ENCODE measurements around the gene ZNF584.
"Not testable (repeated sequence)": the region's sequence is repeated elsewhere in the genome, so short reads cannot be mapped to it uniquely, and the experiment has no call there.

Gene ZNF584

DNA sequence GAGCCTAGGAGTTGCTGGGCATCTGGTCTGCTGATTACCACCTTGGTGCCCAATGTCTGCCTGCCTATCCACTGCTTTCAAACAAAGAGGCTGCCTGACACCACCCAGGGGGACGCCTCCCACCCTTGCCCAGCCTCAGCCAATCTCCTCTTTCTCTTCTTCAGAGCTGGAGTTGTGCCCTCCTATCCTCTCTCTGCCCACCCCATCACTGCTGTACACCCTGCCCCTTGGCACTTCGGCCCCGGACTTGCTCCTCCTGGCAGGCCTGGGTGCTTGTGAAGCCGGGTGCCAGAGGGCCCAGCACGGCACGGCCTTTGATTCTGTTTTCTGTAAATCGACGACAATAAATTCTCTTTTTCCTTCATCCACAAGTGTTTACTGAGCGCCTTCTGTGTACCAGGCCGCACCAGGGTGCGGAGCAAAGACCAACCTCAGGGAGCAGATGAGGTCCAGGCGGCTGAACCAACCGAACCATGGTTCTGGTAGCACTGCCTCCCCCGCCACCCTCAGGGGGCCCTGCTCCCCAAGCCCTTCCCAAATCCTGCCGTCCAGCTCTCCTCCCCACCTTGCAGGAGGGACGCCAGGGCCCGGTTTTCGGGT is 8.0 kb upstream of the ZNF584 start:
- TF ChIP-seq, protein P1, sequence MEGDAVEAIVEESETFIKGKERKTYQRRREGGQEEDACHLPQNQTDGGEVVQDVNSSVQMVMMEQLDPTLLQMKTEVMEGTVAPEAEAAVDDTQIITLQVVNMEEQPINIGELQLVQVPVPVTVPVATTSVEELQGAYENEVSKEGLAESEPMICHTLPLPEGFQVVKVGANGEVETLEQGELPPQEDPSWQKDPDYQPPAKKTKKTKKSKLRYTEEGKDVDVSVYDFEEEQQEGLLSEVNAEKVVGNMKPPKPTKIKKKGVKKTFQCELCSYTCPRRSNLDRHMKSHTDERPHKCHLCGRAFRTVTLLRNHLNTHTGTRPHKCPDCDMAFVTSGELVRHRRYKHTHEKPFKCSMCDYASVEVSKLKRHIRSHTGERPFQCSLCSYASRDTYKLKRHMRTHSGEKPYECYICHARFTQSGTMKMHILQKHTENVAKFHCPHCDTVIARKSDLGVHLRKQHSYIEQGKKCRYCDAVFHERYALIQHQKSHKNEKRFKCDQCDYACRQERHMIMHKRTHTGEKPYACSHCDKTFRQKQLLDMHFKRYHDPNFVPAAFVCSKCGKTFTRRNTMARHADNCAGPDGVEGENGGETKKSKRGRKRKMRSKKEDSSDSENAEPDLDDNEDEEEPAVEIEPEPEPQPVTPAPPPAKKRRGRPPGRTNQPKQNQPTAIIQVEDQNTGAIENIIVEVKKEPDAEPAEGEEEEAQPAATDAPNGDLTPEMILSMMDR (IDR thresholded peaks at IDR 0.05; ENCODE audit: low read depth, low read length): no peak
- TF ChIP-seq, protein P2, sequence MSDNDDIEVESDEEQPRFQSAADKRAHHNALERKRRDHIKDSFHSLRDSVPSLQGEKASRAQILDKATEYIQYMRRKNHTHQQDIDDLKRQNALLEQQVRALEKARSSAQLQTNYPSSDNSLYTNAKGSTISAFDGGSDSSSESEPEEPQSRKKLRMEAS (IDR thresholded peaks at IDR 0.05; ENCODE audit: low read depth, low read length): no peak
- TF ChIP-seq POLR2A (IDR thresholded peaks at IDR 0.05; ENCODE audit: extremely low read depth, insufficient read length) (no peak), MYC (IDR thresholded peaks at IDR 0.05; ENCODE audit: low read depth, low read length) (no peak)
- DNase-seq (ENCODE audit: low read depth): no peak
- H3K4me3 ChIP-seq (ENCODE audit: low read depth, low read length): no peak overlapping the region

DNA sequence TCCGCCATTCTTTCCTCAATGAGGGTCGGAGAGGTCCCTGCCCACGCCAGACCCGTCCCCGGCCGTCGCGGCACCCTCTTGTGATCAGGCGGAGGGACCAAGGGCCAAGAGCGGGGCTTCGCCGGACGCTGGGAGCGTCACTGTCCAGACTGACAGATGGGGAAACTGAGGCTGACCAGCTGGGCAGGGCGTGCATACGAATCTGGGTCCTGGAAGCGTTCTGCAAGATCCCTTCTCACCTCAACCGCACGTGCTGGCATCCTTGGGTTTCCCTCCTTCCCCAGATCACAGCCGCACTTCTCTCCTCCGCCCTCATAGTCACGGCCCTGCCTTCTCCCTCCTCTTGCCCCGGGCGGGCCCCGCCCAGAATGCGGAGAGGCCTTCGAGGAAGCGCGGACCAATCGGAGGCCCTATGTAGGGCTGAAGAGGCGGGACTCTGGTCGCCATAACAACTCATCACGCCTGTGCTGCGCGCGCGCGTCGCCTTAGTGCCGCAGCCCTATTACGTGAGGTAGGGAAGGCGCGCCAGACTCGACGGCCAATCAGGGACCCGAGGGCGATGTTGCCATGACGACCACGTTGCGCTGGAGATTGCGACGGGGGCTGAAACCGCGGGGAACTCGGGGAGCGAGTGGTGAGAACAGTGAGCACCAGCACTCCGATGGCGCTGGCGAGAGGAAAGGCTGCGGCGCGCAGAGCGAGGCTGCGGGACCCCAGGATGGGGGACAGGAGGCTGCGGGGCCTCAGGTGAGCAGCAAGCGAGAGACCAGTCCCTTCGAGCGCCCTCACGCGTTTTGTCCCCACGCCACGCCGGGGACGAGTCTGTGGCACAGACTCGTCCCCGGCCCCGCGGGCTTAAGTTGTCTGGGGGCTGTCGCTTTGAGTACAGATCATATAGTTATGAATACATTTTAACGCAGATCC is 7.3 kb upstream of the ZNF584 start:
- peak overlapping the region; percentile 70 for H3K4me3 ChIP-seq (ENCODE audit: low read depth, low read length)
- TF ChIP-seq, protein P2 (IDR thresholded peaks at IDR 0.05; ENCODE audit: low read depth, low read length): peak; percentile 83
- TF ChIP-seq POLR2A (IDR thresholded peaks at IDR 0.05; ENCODE audit: extremely low read depth, insufficient read length): peak; percentile 81
- TF ChIP-seq MYC (IDR thresholded peaks at IDR 0.05; ENCODE audit: low read depth, low read length): peak; percentile 42; the same call in 1 of the 2 replicates
- TF ChIP-seq, protein P1 (IDR thresholded peaks at IDR 0.05; ENCODE audit: low read depth, low read length): no peak
- DNase-seq (ENCODE audit: low read depth): peak; percentile 99

DNA sequence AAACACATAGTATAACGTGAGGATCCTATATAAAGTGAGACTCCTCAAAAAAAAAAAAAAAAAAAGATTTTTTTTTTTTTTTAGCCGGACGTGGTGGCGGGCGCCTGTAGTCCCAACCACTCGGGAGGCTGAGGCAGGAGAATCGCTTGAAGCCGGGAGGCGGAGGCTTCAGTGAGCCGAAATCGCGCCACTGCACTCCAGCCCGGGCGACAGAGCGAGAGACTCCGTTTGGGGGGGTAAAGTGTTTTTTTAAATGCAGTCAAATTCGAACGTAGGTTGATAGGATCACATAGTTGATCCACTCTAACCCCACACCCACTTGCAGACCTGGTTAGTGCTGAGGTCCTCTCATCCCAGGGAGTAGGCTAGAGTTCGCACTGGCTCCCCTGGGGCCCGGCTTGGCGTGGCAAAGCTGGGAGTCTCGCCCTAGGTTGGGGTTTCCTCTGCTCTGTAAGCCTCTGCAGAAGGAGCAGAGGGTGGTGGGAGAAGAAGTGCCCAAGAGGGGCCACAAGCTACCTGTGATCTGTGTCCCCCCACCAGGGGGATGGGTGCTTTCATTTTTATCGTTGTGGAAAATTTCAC is 6.5 kb upstream of the ZNF584 start:
- TF ChIP-seq POLR2A (IDR thresholded peaks at IDR 0.05; ENCODE audit: extremely low read depth, insufficient read length) (no peak), MYC (IDR thresholded peaks at IDR 0.05; ENCODE audit: low read depth, low read length) (no peak)
- TF ChIP-seq, protein P1 (IDR thresholded peaks at IDR 0.05; ENCODE audit: low read depth, low read length): no peak
- TF ChIP-seq, protein P2 (IDR thresholded peaks at IDR 0.05; ENCODE audit: low read depth, low read length): no peak

DNA sequence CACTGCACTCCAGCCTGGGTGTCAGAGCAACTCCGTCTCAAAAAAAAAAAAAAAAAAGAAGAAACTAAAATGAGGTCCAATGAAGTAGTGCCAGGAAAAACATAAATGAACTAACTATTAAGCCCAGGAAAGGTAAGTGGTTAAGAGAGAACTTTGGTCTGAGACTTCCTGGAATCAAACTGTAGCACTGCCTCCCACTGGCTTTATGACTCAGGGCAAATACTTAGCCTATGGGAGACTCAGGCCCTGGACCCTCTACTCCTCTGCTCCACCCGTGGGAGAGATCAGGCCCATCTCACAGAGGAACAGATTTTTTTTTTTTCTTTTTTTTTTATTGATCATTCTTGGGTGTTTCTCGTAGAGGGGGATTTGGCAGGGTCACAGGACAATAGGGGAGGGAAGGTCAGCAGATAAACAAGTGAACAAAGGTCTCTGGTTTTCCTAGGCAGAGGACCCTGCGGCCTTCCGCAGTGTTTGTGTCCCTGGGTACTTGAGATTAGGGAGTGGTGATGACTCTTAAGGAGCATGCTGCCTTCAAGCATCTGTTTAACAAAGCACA is 4.5 kb upstream of the ZNF584 start:
- DNase-seq (ENCODE audit: low read depth): peak; percentile 45

More for the DNA sequence above, 6.5 kb upstream of the ZNF584 start:
- H3K4me3 ChIP-seq (ENCODE audit: low read depth, low read length): peak overlapping the region; percentile 70
- DNase-seq (ENCODE audit: low read depth): no peak

DNA sequence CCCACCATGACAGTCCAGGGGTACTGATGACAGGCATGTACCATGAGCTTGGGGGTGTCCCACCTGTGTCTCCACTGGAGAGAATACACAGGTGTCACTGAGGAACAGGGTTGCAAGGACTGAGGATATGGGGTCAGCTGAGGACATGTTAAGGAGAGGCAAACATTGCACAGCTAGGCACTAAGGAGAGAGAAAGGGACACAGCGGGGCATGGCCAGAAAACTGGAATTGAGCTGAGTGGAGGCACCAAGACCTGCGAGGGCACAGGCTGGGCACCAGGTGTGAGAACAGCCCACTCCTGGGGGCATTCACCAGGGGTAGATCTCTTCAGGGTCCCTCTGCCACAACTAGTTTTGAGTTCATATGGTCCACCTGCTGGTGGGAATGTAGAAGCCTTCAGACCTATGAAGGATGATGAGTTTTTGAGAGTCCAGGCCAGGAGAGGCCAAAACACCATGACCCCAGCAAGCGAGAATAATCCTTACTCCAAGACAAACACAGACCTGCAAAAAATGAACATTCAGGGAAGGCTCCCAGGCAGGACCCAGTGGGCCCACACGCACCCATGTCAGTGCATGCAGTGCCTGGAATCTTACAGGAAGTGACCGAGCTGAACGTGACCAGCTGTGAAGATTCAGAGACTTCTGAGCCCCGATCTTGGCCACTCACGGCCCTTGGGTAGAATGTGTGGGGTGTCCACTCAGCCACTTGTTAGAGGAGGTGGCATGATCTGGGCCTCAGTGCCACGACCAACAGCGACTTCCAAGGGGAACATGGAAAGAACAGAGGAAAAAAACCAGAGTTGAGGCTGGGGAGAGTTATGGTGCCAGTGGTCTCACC is 1.4 kb upstream of the ZNF584 start:
- DNase-seq (ENCODE audit: low read depth): peak; percentile 47
- TF ChIP-seq, protein P1 (IDR thresholded peaks at IDR 0.05; ENCODE audit: low read depth, low read length): peak; percentile 23
- TF ChIP-seq, protein P2 (IDR thresholded peaks at IDR 0.05; ENCODE audit: low read depth, low read length): no peak
- no peak for TF ChIP-seq MYC (IDR thresholded peaks at IDR 0.05; ENCODE audit: low read depth, low read length)
- peak overlapping the region; percentile 69 for H3K4me3 ChIP-seq (ENCODE audit: low read depth, low read length)

More for the DNA sequence above, 4.5 kb upstream of the ZNF584 start:
- H3K4me3 ChIP-seq (ENCODE audit: low read depth, low read length): not testable (repeated sequence)

All from NB4 (cell line).